SK-N-SH treated with all-trans-retinoic acid at 6 μM for 48 hours (cell line): Measurements from ENCODE around the gene MAML3.

Experiments used
- ATAC-seq: fragments of 200-7000 bp; cut with Tn5 transposase; 3 replicates; pipeline ENCODE4 v1.9.1; 2020; ENCODE audit warnings: mild to moderate bottlenecking, moderate library complexity
- ARNTL ChIP-seq: fragments of 450-650 bp; formaldehyde crosslinking; IDR thresholded peaks from 2 replicates; pipeline ENCODE4 v1.5.0; 2020; ENCODE audit warnings: low read depth, mild to moderate bottlenecking, moderate library complexity, borderline replicate concordance
- CSDC2 ChIP-seq: fragments of 250-450 bp; sonication (Bioruptor Pico); IDR thresholded peaks from 2 replicates; pipeline ENCODE4 v1.5.0; 2020; ENCODE audit warnings: mild to moderate bottlenecking, moderate library complexity
- ISL1 ChIP-seq: fragments of 250-450 bp; sonication (Bioruptor Pico); IDR thresholded peaks from 2 replicates; pipeline ENCODE4 v2.1.2; 2022; ENCODE audit warnings: mild to moderate bottlenecking, moderate library complexity
- POU6F1 ChIP-seq: fragments of 250-450 bp; sonication (Bioruptor Pico); IDR thresholded peaks from 2 replicates; pipeline ENCODE4 v1.8.0; 2021; ENCODE audit warnings: low read depth, mild to moderate bottlenecking, moderate library complexity, borderline replicate concordance
- RARB ChIP-seq: fragments of 250-450 bp; sonication (Bioruptor Pico); IDR thresholded peaks from 2 replicates; pipeline ENCODE4 v1.8.0; 2021; ENCODE audit warnings: mild to moderate bottlenecking, moderate library complexity
- SNAI2 ChIP-seq: fragments of 250-450 bp; sonication (Bioruptor Pico); IDR thresholded peaks from 2 replicates; pipeline ENCODE4 v1.5.0; 2020; ENCODE audit warnings: mild to moderate bottlenecking, moderate library complexity
- TCF4 ChIP-seq: fragments of 250-450 bp; sonication (Bioruptor Pico); IDR thresholded peaks from 2 replicates; pipeline ENCODE4 v1.8.0; 2021; ENCODE audit warnings: mild to moderate bottlenecking, moderate library complexity, borderline replicate concordance
- ZC3H10 ChIP-seq: fragments of 250-450 bp; sonication (Bioruptor Pico); IDR thresholded peaks from 2 replicates; pipeline ENCODE4 v1.5.1; 2021; ENCODE audit warnings: mild to moderate bottlenecking, moderate library complexity
- ZFP3 ChIP-seq: fragments of 250-450 bp; sonication (Bioruptor Pico); IDR thresholded peaks from 2 replicates; pipeline ENCODE4 v1.5.0; 2020; ENCODE audit warnings: mild to moderate bottlenecking, moderate library complexity
- ZNF565 ChIP-seq: fragments of 450-650 bp; formaldehyde crosslinking; conservative IDR thresholded peaks from 2 replicates; pipeline ENCODE4 v1.5.0; 2020; ENCODE audit warnings: low read depth, mild to moderate bottlenecking, moderate library complexity
- ZNF8 ChIP-seq: fragments of 450-650 bp; formaldehyde crosslinking; IDR thresholded peaks from 2 replicates; pipeline ENCODE4 v1.5.0; 2020; ENCODE audit warnings: mild to moderate bottlenecking, moderate library complexity
- TF ChIP-seq, protein P1 (sequence below): fragments of 250-450 bp; sonication (Bioruptor Pico); IDR thresholded peaks from 2 replicates; pipeline ENCODE4 v1.8.0; 2020; ENCODE audit warnings: mild to moderate bottlenecking, moderate library complexity, borderline replicate concordance
- TF ChIP-seq, protein P2 (sequence below): fragments of 250-450 bp; sonication (Bioruptor Pico); IDR thresholded peaks from 2 replicates; pipeline ENCODE4 v1.5.0; 2020; ENCODE audit warnings: mild to moderate bottlenecking, moderate library complexity

The MAML3 gene

DNA sequence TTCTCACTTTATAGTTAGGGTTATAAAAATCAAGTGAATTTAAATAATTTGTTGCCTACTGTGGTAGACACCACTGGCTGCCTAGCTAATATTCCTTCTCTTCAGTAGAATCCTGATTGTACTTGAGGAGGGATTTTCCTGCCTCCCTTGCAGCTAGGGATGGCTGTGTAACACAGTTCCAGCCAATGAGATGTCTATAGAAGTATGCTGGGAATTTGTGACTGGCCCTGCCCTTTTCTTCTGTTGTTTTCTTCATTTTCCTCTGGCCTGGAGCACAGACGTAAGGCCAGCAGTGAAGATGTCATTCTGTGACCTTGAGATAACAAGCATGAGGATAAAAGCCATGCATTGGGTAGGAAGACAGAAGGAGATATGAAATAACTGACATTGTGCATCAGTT is 343.3 kb downstream of the MAML3 start:
- TF ChIP-seq, protein P1, sequence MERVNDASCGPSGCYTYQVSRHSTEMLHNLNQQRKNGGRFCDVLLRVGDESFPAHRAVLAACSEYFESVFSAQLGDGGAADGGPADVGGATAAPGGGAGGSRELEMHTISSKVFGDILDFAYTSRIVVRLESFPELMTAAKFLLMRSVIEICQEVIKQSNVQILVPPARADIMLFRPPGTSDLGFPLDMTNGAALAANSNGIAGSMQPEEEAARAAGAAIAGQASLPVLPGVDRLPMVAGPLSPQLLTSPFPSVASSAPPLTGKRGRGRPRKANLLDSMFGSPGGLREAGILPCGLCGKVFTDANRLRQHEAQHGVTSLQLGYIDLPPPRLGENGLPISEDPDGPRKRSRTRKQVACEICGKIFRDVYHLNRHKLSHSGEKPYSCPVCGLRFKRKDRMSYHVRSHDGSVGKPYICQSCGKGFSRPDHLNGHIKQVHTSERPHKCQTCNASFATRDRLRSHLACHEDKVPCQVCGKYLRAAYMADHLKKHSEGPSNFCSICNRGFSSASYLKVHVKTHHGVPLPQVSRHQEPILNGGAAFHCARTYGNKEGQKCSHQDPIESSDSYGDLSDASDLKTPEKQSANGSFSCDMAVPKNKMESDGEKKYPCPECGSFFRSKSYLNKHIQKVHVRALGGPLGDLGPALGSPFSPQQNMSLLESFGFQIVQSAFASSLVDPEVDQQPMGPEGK (CRISPR knock-in tag), result no peak
- TF ChIP-seq POU6F1 (CRISPR knock-in tag), result no peak
- TF ChIP-seq ZNF565, result no peak
- no peak for TF ChIP-seq ISL1 (CRISPR knock-in tag)
- no peak for TF ChIP-seq ARNTL (CRISPR knock-in tag)
- TF ChIP-seq SNAI2 (CRISPR knock-in tag), result no peak
- TF ChIP-seq TCF4 (CRISPR knock-in tag), result no peak
- no peak for TF ChIP-seq RARB
- no peak for ATAC-seq

GRCh38 chr4:139809757-139810140 is 344.2 kb downstream of the MAML3 start:
- ATAC-seq, result no peak
- TF ChIP-seq TCF4 (CRISPR knock-in tag) (no peak), SNAI2 (CRISPR knock-in tag) (no peak), CSDC2 (CRISPR knock-in tag) (no peak)
- TF ChIP-seq, protein P2, sequence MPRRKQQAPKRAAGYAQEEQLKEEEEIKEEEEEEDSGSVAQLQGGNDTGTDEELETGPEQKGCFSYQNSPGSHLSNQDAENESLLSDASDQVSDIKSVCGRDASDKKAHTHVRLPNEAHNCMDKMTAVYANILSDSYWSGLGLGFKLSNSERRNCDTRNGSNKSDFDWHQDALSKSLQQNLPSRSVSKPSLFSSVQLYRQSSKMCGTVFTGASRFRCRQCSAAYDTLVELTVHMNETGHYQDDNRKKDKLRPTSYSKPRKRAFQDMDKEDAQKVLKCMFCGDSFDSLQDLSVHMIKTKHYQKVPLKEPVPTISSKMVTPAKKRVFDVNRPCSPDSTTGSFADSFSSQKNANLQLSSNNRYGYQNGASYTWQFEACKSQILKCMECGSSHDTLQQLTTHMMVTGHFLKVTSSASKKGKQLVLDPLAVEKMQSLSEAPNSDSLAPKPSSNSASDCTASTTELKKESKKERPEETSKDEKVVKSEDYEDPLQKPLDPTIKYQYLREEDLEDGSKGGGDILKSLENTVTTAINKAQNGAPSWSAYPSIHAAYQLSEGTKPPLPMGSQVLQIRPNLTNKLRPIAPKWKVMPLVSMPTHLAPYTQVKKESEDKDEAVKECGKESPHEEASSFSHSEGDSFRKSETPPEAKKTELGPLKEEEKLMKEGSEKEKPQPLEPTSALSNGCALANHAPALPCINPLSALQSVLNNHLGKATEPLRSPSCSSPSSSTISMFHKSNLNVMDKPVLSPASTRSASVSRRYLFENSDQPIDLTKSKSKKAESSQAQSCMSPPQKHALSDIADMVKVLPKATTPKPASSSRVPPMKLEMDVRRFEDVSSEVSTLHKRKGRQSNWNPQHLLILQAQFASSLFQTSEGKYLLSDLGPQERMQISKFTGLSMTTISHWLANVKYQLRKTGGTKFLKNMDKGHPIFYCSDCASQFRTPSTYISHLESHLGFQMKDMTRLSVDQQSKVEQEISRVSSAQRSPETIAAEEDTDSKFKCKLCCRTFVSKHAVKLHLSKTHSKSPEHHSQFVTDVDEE (CRISPR knock-in tag), result no peak

GRCh38 chr4:139808808-139809756 is 344.9 kb downstream of the MAML3 start:
- ATAC-seq, result peak; percentile 77
- TF ChIP-seq, protein P2 (CRISPR knock-in tag), result peak; percentile 64
- TF ChIP-seq ZC3H10 (CRISPR knock-in tag) (peak; percentile 76; the same call in 1 of the 2 replicates), ZNF565 (no peak), SNAI2 (CRISPR knock-in tag) (0 out of 2 replicates have a peak, but pooled peaks have one; percentile 34), ISL1 (CRISPR knock-in tag) (peak; percentile 85), ZFP3 (CRISPR knock-in tag) (0 out of 2 replicates have a peak, but pooled peaks have one; percentile 32), ZNF8 (CRISPR knock-in tag) (no peak)
- TF ChIP-seq, protein P1 (CRISPR knock-in tag), result 0 out of 2 replicates have a peak, but pooled peaks have one; percentile 35
